GM12891 (cell line): ENCODE measurements around the gene HNRNPAB.

Experiments
- DNase-seq: peaks from one replicate; pipeline ENCODE4 v3.0.0; 2011; ENCODE audit warnings: low spot score; ENCODE audit not compliant: insufficient read length
- FAIRE-seq: peaks from 2 replicates; lab custom pipeline; 2011; peaks lifted over from hg19 to GRCh38; lab: Jason Lieb, UNC
- PAX5 ChIP-seq: IDR thresholded peaks from 2 replicates; pipeline ENCODE4 v1.6.1; 2011; ENCODE audit warnings: low read length, moderate library complexity, mild to moderate bottlenecking; ENCODE audit not compliant: insufficient read depth, severe bottlenecking
- POLR2A ChIP-seq: IDR thresholded peaks from 2 replicates; pipeline ENCODE4 v1.6.1; 2011; ENCODE audit warnings: low read depth, low read length, control low read depth
- POLR2AphosphoS5 ChIP-seq: IDR thresholded peaks from 2 replicates; pipeline ENCODE4 v1.6.1; 2011; ENCODE audit warnings: low read depth, low read length, control low read depth
- POU2F2 ChIP-seq: IDR thresholded peaks from 2 replicates; pipeline ENCODE4 v1.6.1; 2011; ENCODE audit warnings: low read depth, mild to moderate bottlenecking, control low read depth, low read length, moderate library complexity
- SPI1 ChIP-seq: IDR thresholded peaks from 2 replicates; pipeline ENCODE4 v1.6.1; 2011; ENCODE audit warnings: low read depth, low read length, control low read depth
- TAF1 ChIP-seq: IDR thresholded peaks from 2 replicates; pipeline ENCODE4 v1.6.1; 2011; ENCODE audit warnings: low read depth, low read length, control low read depth

Gene HNRNPAB

DNA sequence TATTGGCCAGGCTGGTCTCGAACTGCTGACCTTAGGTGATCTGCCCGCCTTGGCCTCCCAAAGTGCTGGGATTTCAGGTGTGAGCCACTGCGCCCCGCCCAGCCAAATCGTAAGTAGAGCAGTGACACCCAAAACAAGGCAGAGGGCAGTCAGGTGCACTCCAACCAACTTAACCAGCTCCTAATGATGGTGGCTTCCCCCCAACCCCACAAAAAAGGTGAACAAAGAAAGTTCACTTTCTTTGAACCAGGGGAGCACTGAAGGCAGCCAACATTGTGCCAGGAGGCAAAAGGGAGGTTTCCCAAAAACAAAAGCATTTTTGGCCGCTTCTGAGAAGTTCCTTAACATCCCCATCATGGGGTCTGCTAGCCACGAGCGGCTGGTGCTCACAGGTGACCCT lies 26.8 kb upstream of the HNRNPAB start:
- TF ChIP-seq POU2F2 (no peak), PAX5 (no peak), SPI1 (no peak), POLR2A (no peak), TAF1 (no peak), POLR2AphosphoS5 (no peak)
- DNase-seq (no peak), FAIRE-seq (no peak)

DNA sequence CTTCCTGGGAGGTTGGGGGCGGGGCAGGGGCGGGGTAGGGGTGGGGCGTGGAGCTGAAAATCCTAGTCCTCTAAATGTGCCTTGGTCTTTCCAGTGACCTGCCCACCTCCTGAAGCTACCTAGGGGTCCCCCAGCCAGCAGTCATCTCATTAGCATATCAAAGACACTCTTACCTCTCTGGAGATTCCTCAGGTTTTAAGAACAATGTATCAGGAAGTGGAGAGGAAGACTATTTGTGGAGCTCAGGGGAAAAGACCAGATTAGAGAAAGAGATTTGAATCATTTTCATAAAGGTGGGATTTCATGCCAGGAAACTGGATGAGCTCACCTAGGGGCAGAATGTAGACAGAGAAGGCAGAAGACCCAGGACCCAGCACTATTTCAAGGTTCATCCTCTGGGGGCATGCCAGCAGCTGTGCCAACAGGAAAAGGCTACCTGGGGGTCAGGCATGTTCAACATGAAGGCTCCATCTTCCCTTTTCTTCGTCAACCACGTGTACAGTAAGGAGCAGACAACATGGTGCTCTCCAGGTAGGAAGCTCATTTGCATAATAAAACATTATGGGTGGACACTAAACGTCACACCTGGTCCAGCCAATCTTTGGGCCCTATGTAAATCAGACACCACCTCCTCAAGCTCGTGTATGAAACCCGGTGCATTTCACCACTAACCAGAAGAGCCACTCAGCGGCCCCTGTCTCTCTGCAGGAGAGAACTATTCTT lies 24.0 kb upstream of the HNRNPAB start:
- TF ChIP-seq POLR2A (no peak), PAX5 (no peak), SPI1 (no peak), POLR2AphosphoS5 (no peak), POU2F2 (no peak), TAF1 (no peak)
- FAIRE-seq = no peak
- no peak for DNase-seq

DNA sequence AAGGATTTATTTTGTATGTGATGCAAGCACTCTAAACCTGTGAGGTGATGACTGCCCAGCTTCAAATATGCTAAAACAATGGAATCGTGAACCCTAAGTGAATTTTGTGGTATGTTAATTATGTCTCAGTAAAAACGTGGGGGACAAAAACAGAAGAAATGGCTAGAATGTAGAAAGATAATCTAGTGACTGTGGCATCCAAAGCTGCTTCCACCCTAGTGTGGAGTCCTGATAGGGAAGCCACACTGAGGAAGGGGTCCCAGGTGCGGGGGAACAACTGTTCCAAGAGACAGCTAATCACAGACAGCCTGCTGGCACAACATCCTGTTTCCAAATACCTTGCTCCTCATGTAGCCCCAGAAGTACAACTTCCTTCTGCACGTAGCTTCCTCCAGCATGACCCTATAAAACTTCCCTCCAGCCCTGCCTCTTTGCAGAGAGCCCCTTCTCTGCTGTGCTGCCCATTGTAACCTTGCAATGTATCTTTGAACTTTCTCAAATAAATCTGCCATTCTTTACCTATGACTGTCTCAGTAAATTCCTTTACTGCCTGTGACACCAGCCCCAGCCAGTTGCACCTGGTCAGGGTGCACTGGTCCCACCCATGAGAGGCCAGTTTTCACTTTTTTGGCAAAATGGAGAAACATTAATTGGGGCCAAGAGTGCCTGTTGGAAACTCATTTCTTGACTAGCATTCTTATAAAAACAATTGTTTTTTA lies 22.0 kb upstream of the HNRNPAB start:
- TF ChIP-seq POU2F2 = no peak
- no peak for TF ChIP-seq SPI1
- TF ChIP-seq PAX5 = no peak
- no peak for TF ChIP-seq POLR2AphosphoS5
- TF ChIP-seq TAF1 = no peak
- TF ChIP-seq POLR2A = no peak
- no peak for DNase-seq
- no peak for FAIRE-seq

DNA sequence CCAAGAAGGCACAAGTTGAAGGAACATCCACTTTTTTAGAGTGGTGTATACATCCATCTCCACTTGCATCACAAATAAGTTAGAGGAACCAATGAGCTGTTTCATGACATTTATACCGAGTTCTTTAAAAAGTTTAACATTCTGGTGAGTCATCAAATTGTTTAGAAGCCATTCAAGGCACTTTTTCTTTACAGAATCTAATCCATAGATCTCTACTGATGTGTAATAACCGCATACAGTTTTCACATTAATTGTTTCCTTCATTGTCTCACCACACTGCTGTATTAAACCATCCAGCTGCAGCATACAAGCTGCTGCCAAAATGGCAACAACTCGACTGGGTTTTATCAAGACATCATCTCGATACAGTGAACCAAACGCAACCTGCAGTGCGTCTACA lies 17.9 kb upstream of the HNRNPAB start:
- FAIRE-seq (peak; percentile 9), DNase-seq (no peak)
- no peak for TF ChIP-seq POLR2A
- no peak for TF ChIP-seq POU2F2
- no peak for TF ChIP-seq TAF1
- TF ChIP-seq POLR2AphosphoS5 = no peak
- no peak for TF ChIP-seq SPI1
- TF ChIP-seq PAX5 = no peak

DNA sequence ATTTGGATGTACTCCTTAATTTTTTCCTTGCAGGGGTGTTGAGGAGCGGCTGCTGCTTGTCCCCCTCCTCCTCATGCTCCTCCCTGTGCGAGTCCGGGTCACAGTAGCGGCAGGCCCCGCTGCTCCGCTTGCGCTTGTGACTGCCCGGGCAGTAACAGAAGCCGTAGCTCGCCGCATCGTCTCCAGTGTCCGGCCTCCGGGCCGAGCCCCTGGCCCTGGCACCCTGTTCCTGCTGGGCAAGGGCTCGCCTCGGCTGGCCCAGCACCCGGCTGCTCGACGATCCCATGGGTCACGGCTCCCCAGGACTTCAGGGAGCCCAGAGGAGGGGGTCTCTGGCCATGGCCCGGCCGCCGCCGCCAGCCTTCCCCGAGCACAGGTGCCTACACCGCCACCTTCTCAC lies 17.3 kb upstream of the HNRNPAB start, which contains the start of gene GMCL2:
GMCL2 (minus strand) TSS at position 358 of the 400 bp plus-strand sequence; CDS start at position 286, 72 bp downstream.
- FAIRE-seq = no peak

DNA sequence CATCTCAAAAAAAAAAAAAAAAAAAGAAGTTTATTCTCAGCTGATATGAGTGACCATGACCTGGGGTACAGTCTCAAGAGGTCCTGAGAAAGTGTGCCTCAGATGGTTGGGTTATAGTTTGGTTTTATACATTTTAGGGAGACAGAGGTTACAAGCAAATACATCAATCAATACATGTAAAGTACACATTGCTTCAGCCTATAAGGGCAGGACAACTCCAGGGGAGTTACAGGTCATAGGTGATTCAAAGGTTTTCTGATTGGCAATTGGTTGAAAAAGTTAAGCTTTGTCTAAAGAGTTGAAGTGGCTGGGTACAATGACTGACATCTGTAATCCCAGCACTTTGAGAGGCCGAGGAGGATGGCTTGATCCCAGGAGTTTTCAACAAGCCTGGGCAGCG lies 14.9 kb upstream of the HNRNPAB start:
- TF ChIP-seq TAF1 = no peak
- no peak for TF ChIP-seq PAX5
- no peak for TF ChIP-seq POU2F2
- no peak for TF ChIP-seq SPI1
- TF ChIP-seq POLR2A = no peak
- no peak for TF ChIP-seq POLR2AphosphoS5
- DNase-seq (no peak), FAIRE-seq (no peak)

More for the DNA sequence above, 17.3 kb upstream of the HNRNPAB start, which contains the start of gene GMCL2:
- DNase-seq = no peak
- TF ChIP-seq POLR2A (no peak), POU2F2 (no peak), SPI1 (no peak), TAF1 (no peak), PAX5 (no peak), POLR2AphosphoS5 (no peak)

DNA sequence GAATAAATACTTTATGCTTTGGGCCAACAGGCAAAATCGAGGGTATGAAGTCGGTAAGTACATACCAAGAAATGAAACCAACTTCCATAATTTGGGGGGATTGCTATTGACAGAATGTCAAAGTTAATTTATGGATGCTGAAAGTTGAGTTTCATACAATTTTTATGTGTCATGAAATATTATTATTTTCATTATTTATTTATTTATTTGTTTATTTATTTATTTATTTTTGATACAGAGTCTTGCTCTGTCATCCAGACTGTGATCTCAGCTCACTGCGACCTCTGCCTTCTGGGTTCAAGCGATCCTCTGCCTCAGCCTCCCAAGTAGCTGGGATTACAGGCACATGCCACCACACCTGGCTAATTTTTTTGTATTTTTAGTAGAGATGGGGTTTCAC lies 12.7 kb upstream of the HNRNPAB start:
- DNase-seq = no peak
- no peak for FAIRE-seq
- no peak for TF ChIP-seq PAX5
- TF ChIP-seq POLR2A = no peak
- no peak for TF ChIP-seq TAF1
- no peak for TF ChIP-seq POLR2AphosphoS5
- TF ChIP-seq SPI1 = no peak

DNA sequence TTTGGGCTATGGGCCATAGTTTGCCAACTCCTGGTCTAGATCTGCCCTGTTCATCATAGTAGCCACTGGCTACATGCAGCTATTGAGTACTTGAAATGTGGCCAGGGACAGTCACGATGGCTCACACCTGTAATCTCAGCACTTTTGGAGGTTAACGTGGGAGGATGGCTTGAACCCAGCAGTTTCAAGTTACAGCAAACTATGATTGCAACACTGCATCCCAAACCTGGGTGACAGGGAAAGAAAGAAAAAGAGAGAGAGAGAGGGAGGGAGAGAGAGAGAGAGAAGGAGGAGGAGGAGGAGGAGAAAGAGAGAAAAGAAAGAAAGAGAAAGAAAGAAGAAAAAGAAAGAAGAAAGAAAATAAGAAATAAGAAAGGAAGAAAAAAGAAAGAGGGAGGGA lies 12.1 kb upstream of the HNRNPAB start:
- TF ChIP-seq PAX5 (no peak), TAF1 (no peak), POLR2AphosphoS5 (no peak), POLR2A (no peak), POU2F2 (no peak), SPI1 (no peak)
- FAIRE-seq (no peak), DNase-seq (no peak)

DNA sequence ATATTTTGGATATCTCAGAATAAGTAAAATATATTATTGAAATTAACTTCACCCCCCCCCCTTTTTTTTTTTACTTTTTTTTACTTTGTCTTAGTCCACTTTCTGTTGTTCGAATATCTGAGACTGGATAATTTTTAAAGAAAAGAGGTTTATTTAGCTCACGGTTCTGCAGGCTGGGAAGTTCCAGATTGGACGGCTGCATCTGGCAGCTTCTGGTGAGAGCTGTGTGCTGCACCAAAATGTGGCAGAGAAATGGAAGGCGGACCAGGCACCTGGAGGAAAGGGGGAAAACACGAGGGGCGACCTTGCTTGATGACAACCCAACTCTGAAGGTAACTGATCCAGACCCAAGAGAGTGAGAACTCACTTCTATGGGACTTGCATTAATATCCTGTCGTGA lies 11.5 kb upstream of the HNRNPAB start:
- TF ChIP-seq TAF1 = no peak
- TF ChIP-seq PAX5 = no peak
- TF ChIP-seq SPI1 = no peak
- TF ChIP-seq POLR2AphosphoS5 = no peak
- TF ChIP-seq POU2F2 = no peak
- DNase-seq (no peak), FAIRE-seq (no peak)
